Measurements from ENCODE around the gene SPPL2B.

DNA sequence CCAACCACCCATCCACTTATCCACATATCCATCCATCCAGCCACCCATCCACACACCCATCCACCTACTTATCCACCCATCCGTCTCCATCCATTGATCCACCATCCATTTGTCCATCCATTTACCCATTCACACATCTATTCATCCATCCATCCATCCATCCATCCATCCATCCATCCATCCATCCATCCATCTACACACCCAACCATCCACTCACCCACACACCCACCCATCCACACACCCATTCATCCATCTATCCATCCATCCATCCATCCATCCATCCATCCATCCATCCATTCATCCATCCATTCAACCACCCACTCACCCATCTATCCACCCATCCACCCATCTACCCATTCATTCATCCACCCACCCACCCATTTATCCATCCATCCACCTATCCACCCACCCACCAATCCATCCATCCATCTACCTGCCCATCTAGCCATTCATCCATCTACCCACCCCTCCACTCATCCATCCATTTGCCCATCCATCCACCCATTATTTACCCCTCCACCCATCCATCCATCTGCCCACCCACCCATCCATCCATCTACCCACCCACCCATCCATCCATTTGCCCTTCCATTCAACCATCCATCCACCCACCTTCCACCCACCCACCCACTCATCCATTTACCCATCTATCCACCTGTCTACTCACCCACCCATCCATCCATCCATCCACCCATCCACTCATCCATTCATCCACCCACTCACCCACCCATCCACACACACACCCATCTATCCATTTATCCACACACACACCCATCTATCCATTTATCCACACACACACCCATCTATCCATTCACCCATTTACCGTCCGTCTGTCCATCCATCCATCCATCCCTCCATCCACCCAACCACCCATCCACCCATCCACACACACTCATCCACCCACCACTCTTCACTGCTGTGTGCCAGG, 29.1 kb downstream of the SPPL2B start:
- TF ChIP-seq, protein P1, sequence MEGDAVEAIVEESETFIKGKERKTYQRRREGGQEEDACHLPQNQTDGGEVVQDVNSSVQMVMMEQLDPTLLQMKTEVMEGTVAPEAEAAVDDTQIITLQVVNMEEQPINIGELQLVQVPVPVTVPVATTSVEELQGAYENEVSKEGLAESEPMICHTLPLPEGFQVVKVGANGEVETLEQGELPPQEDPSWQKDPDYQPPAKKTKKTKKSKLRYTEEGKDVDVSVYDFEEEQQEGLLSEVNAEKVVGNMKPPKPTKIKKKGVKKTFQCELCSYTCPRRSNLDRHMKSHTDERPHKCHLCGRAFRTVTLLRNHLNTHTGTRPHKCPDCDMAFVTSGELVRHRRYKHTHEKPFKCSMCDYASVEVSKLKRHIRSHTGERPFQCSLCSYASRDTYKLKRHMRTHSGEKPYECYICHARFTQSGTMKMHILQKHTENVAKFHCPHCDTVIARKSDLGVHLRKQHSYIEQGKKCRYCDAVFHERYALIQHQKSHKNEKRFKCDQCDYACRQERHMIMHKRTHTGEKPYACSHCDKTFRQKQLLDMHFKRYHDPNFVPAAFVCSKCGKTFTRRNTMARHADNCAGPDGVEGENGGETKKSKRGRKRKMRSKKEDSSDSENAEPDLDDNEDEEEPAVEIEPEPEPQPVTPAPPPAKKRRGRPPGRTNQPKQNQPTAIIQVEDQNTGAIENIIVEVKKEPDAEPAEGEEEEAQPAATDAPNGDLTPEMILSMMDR (IDR thresholded peaks at IDR 0.05) = no peak
- TF ChIP-seq POLR2A (IDR thresholded peaks at IDR 0.05) = no peak

Measured in body of pancreas (tissue), 4 donors.